Panc1 (cell line): ENCODE results near the gene TTC38. TPM values are rescaled to one million over a fixed set of nuclear protein-coding genes. Genes with fewer than 3 reads are reported as not detected.

Source experiments
- ATAC-seq: fragments of 200-7000 bp; cut with Tn5 transposase; 2 replicates; pipeline ENCODE4 v1.9.1; 2020; ENCODE audit warnings: mild to moderate bottlenecking, moderate library complexity
- BruUV-seq: library from RNA; stranded (reverse); fragments of 400-500 nt; replicated peaks from 2 replicates; lab custom pipeline; 2021; lab: Mats Ljungman, UMichigan
- CTCF ChIA-PET: fragments of 300-600 bp; sonication (Branson Sonifier 250); formaldehyde crosslinking; loops from one replicate; lab custom pipeline; 2022; ENCODE audit warnings: antibody characterized with exemption; lab: Charles Lee
- POLR2A ChIA-PET: fragments of 300-600 bp; sonication (Branson Sonifier 250); formaldehyde crosslinking; loops from one replicate; lab custom pipeline; 2022; ENCODE audit warnings: antibody characterized with exemption; lab: Charles Lee
- DNase-seq: peaks from one replicate; pipeline ENCODE4 v3.0.0-alpha.2; 2010; ENCODE audit warnings: low read depth, low spot score
- H3K27ac ChIP-seq: 2 replicates; pipeline ENCODE4 v1.5.1; 2011; ENCODE audit warnings: mild to moderate bottlenecking, low read length, inconsistent platforms
- H3K27me3 ChIP-seq: fragments of 200-500 bp; sonication (Bioruptor generic); 2 replicates; pipeline ENCODE4 v1.6.0; 2014; ENCODE audit warnings: low read length, inconsistent platforms; ENCODE audit not compliant: control insufficient read depth, insufficient read depth
- H3K36me3 ChIP-seq: fragments of 200-500 bp; sonication (Bioruptor generic); 2 replicates; pipeline ENCODE4 v1.5.1; 2014; ENCODE audit warnings: inconsistent platforms, mild to moderate bottlenecking, low read length, moderate library complexity; ENCODE audit not compliant: control insufficient read depth, insufficient read depth
- H3K4me1 ChIP-seq: 2 replicates; pipeline ENCODE4 v1.5.1; 2011; ENCODE audit warnings: inconsistent platforms, mild to moderate bottlenecking, low read length, moderate library complexity; ENCODE audit not compliant: control insufficient read depth, insufficient read depth
- H3K4me3 ChIP-seq, 2 experiments: 2 replicates each; pipeline ENCODE4 v1.5.1; 2011 to 2012; ENCODE audit warnings: low read depth in 2 of 2, low read length in 2 of 2, mild to moderate bottlenecking in 2 of 2, inconsistent platforms in 1 of 2, moderate library complexity in 1 of 2
- H3K9me3 ChIP-seq: fragments of 200-500 bp; sonication (Bioruptor generic); 2 replicates; pipeline ENCODE4 v1.5.1; 2014; ENCODE audit warnings: low read depth, mild to moderate bottlenecking, inconsistent platforms, low read length, moderate library complexity; ENCODE audit not compliant: control insufficient read depth, insufficient read depth
- POLR2AphosphoS5 ChIP-seq: IDR thresholded peaks from 2 replicates; pipeline ENCODE4 v1.6.1; 2012; ENCODE audit warnings: mild to moderate bottlenecking, low read depth, low read length, moderate library complexity
- REST ChIP-seq, 2 experiments: IDR thresholded peaks; 2 replicates each; pipeline ENCODE4 v1.6.1; 2011 to 2012; ENCODE audit warnings: low read depth in 2 of 2, control low read depth in 1 of 2, low read length in 1 of 2, mild to moderate bottlenecking in 1 of 2, moderate library complexity in 1 of 2; ENCODE audit not compliant: insufficient read depth in 1 of 2
- SIN3A ChIP-seq: IDR thresholded peaks from 2 replicates; pipeline ENCODE4 v1.6.1; 2012; ENCODE audit warnings: low read depth, mild to moderate bottlenecking, low read length, moderate library complexity, borderline replicate concordance; ENCODE audit not compliant: insufficient read depth
- TCF7L2 ChIP-seq: IDR thresholded peaks from 2 replicates; pipeline ENCODE4 v1.6.1; 2011; ENCODE audit warnings: mild to moderate bottlenecking, low read depth, low read length, inconsistent platforms
- in situ Hi-C: cut with HindIII; loops from 2 replicates; pipeline ENCODE4 v1.10.0; 2016; ENCODE audit warnings: low sequenced_read_pairs, low pct_unique_long_range_greater_than_20kb
- intact Hi-C: fragments of 100-400 bp; cut with micrococcal nuclease; formaldehyde crosslinking; loops from one replicate; pipeline ENCODE4 v1.10.0; 2022; ENCODE audit not compliant: unreplicated experiment
- total RNA-seq: library from RNA; stranded (reverse); gene quantifications from one replicate; pipeline ENCODE4 v1.2.1, GENCODE V29; 2021; ENCODE audit not compliant: unreplicated experiment
- TF ChIP-seq, protein P1 (sequence below): fragments of 450-650 bp; IDR thresholded peaks from 2 replicates; pipeline ENCODE4 v1.5.1; 2017; ENCODE audit warnings: mild to moderate bottlenecking

Gene TTC38
- total RNA-seq, 1 experiment from 2014 or later = 14.0 TPM

GRCh38 chr22:46330426-46330825 lies 62.6 kb downstream of the TTC38 start:
- intact Hi-C loops = no loop called here
- DNase-seq = no peak
- H3K9me3 ChIP-seq = no peaks in the 10 kb centered on the region
- H3K27me3 ChIP-seq = no peaks in the 10 kb centered on the region
- no peak for TF ChIP-seq TCF7L2
- no peak overlapping the region for H3K27ac ChIP-seq
- ATAC-seq = no peak
- no peaks in the 10 kb centered on the region for H3K4me1 ChIP-seq
- ChIA-PET CTCF (no interaction called here), POLR2A (no interaction called here)
- in situ Hi-C loops = no loop called here
- BruUV-seq = no TSS peak
- H3K4me3 ChIP-seq = no peak overlapping the region
- peaks cover 6% of the 10 kb centered on the region for H3K36me3 ChIP-seq

- ATAC-seq (no peak), DNase-seq (no peak)
- Histone ChIP-seq H3K36me3 (peaks cover 5% of the 10 kb centered on the region), H3K4me3 (no peak overlapping the region), H3K9me3 (no peaks in the 10 kb centered on the region), H3K27ac (no peak overlapping the region), H3K4me1 (no peaks in the 10 kb centered on the region; the same call in 1 of the 2 replicates), H3K27me3 (no peaks in the 10 kb centered on the region)
- TF ChIP-seq TCF7L2 (no peak), POLR2AphosphoS5 (no peak), SIN3A (no peak), REST (IDR thresholded peaks at IDR 0.05; ENCODE audit: insufficient read depth in 1 of 2, low read depth in 2 of 2, low read length in 1 of 2) (no peak)
- TF ChIP-seq, protein P1, sequence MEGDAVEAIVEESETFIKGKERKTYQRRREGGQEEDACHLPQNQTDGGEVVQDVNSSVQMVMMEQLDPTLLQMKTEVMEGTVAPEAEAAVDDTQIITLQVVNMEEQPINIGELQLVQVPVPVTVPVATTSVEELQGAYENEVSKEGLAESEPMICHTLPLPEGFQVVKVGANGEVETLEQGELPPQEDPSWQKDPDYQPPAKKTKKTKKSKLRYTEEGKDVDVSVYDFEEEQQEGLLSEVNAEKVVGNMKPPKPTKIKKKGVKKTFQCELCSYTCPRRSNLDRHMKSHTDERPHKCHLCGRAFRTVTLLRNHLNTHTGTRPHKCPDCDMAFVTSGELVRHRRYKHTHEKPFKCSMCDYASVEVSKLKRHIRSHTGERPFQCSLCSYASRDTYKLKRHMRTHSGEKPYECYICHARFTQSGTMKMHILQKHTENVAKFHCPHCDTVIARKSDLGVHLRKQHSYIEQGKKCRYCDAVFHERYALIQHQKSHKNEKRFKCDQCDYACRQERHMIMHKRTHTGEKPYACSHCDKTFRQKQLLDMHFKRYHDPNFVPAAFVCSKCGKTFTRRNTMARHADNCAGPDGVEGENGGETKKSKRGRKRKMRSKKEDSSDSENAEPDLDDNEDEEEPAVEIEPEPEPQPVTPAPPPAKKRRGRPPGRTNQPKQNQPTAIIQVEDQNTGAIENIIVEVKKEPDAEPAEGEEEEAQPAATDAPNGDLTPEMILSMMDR = no peak
- ChIA-PET POLR2A (no interaction called here), CTCF (no interaction called here)
- BruUV-seq = no TSS peak
- in situ Hi-C loops (no loop called here), intact Hi-C loops (no loop called here)
Measured at GRCh38 chr22:46331496-46331895, 63.7 kb downstream of the TTC38 start.

- in situ Hi-C loops = no loop called here
- TF ChIP-seq REST (IDR thresholded peaks at IDR 0.05; ENCODE audit: insufficient read depth in 1 of 2, low read depth in 2 of 2, low read length in 1 of 2) (0 out of 4 replicates have a peak, but pooled peaks of 1 of the 2 experiments have one; percentile 60), TCF7L2 (no peak), SIN3A (0 out of 2 replicates have a peak, but pooled peaks have one; percentile 50), POLR2AphosphoS5 (peak; percentile 82)
- TF ChIP-seq, protein P1 = no peak
Measured at GRCh38 chr22:46335201-46336118, 67.7 kb downstream of the TTC38 start, which contains the start of gene TRMU. Gene TRMU (plus strand): TSS chr22:46335714. CDS start chr22:46335765, 51 bp downstream.

More at GRCh38 chr22:46335201-46336118, 67.7 kb downstream of the TTC38 start, which contains the start of gene TRMU:
- Histone ChIP-seq H3K4me3 (peak within 1 kb of the TSS; percentile 78 to 79), H3K27ac (peak within 1 kb of the TSS; percentile 85), H3K4me1 (no peaks in the 10 kb centered on the region; the same call in 1 of the 2 replicates), H3K36me3 (peaks cover 7% of the 10 kb centered on the region), H3K9me3 (no peaks in the 10 kb centered on the region), H3K27me3 (no peaks in the 10 kb centered on the region)
- CTCF ChIA-PET = interaction anchor here (0.8 kb wide), 1 partner anchor 215 kb away, joined by 4 read pairs; no protein-coding TSS in a partner anchor
- no peak for DNase-seq
- ATAC-seq = peak; percentile 98
- POLR2A ChIA-PET = interaction anchor here (0.5 kb wide), 1 partner anchor 142 kb away, joined by 3 read pairs; no protein-coding TSS in a partner anchor
- no TSS peak for BruUV-seq
- intact Hi-C loops = no loop called here
